Pancreas (tissue), 10 donors: Measurements from ENCODE around the gene BRMS1. TPM values are rescaled to one million over a fixed set of nuclear protein-coding genes. Genes with fewer than 3 reads are reported as not detected.

ENCODE experiments used
- ATAC-seq, 4 donors: fragments of 200-7000 bp; cut with Tn5 transposase; one replicate each; pipeline versions ENCODE4 v1.8.0 to v1.9.1; 2020; ENCODE audit warnings: mild to moderate bottlenecking in 4 of 4, moderate library complexity in 4 of 4
- DNase-seq, 6 donors: peaks; one replicate each; pipeline ENCODE4 v3.0.0-alpha.2; 2020
- FAIRE-seq: peaks from 2 replicates; lab custom pipeline; 2012; peaks lifted over from hg19 to GRCh38; lab: Jason Lieb, UNC
- H3K27ac ChIP-seq, 4 donors: fragments of 200-600 bp; sonication (generic); 1 replicate in 3 of 4; 2 replicates in 1 of 4; pipeline versions ENCODE4 v1.5.0 to v1.8.0; 2020
- H3K27me3 ChIP-seq, 4 donors: fragments of 200-600 bp; one replicate each; pipeline ENCODE4 v1.8.0; 2021
- H3K36me3 ChIP-seq, 3 donors: fragments of 200-600 bp; sonication (generic) in 1 of 3; one replicate each; pipeline versions ENCODE4 v1.5.0 to v1.8.0; 2020 to 2021
- H3K4me1 ChIP-seq, 3 donors: fragments of 200-600 bp; one replicate each; pipeline ENCODE4 v1.8.0; 2021
- H3K4me3 ChIP-seq, 4 donors: fragments of 200-600 bp; sonication (generic) in 2 of 4; one replicate each; pipeline versions ENCODE4 v1.5.0 to v1.8.0; 2020 to 2021
- H3K9me3 ChIP-seq, 4 donors: fragments of 200-600 bp; one replicate each; pipeline ENCODE4 v1.8.0; 2021
- WGBS, 2 donors: extraction: QIAGEN DNeasy Blood & Tissue Kit; methylation state at CpG; one replicate each; pipeline ENCODE4 v1.1.7; 2013; 5-methylcytosine and 5-hydroxymethylcytosine counted together
- intact Hi-C, 3 donors: fragments of 100-400 bp; cut with DNase I; formaldehyde crosslinking; loops; one replicate each; pipeline versions ENCODE4 v1.11.1 to v1.14.2; 2022
- polyA plus RNA-seq, 2 donors: library from polyadenylated mRNA; stranded (reverse); fragments of 200-250 nt; gene quantifications; one replicate each; pipeline ENCODE4 v1.2.3, GENCODE V29; 2013
- total RNA-seq, 6 donors: library from RNA; stranded (reverse); fragmentation: NEBNext Ultra II Directional in 4 of 6; extraction: Animal tissue kit (Norgen Biotek cat#: 25700) in 4 of 6; gene quantifications; one replicate each; pipeline versions ENCODE4 v1.2.1 to v1.2.4, GENCODE V29; 2021 to 2023
- TF ChIP-seq, protein P1 (sequence below), 4 donors: fragments of 200-600 bp; sonication (generic) in 3 of 4; IDR thresholded peaks; one replicate each; pipeline versions ENCODE4 v1.5.0 to v1.8.0; 2021; ENCODE audit warnings: antibody characterized with exemption in 4 of 4
- donor health status: healthy with polysubstance abuse.
- donor health status: DM: no; HTN: no; CAD: no; lungs with moderate emphysema.
- donor health status: DM: no; HTN: no; CAD: no.
- donor health status: control.
- donor health status: control.
- donor health status: Bipolar disorder and iron deficiency.
- donor health status: DM: yes; HTN: yes; CAD: no.
- donor health status: DM: no; HTN: no; CAD: no.
- donor health status: DM: no; HTN: no; CAD: no.
- donor health status: DM: yes; HTN: yes; CAD: no.

The BRMS1 gene
- total and polyA plus RNA-seq, 8 donors, result 14.3 to 65.0 (median 21.2) TPM

DNA sequence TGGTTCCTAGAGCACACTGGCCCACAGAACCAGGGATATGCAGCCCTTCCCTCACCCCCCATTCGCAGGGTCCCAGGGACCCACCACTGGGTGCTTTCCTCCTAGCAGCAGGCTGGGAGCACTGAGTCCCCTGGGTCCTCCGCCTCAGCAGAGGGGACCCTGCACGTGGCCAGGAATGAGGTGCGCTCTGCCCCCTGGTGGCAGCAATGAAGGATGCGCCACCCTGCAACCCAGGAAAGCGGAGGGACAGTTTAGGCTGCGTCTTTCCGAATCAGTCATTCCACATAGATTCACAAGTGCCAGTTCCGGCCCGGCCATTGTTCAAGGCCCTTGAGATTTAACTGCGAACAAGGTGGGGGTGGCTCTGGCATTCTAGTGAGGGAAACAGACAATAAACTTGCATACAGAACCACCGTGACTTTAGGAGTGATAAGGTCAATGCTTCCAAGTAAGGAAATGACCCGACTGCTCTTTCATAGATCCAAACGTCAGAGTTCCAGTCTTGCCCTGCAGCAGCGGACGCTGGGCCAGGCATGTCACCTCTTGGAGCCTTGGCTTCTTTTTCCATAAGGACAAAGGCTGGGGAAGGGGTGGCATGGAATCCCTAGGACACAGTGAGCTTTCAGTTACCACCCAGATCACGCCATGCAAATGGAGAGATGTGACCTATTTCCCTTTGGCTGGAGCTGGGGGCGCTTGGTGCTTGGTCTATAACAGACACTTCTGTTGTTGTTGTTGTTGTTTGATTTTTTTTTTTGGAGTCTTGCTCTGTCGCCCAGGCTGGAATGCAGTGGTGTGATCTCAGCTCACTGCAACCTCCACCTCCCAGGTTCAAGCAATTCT is 16.4 kb downstream of the BRMS1 start:
- intact Hi-C loops, result no loop called here
- Histone ChIP-seq H3K27ac (no peak overlapping the region), H3K4me1 (no peaks in the 10 kb centered on the region), H3K27me3 (no peaks in the 10 kb centered on the region), H3K36me3 (no peaks in the 10 kb centered on the region), H3K4me3 (no peak overlapping the region), H3K9me3 (no peaks in the 10 kb centered on the region)
- WGBS, 2 donors, result 9 to 12% methylated on average over 19 of the region's 19 CpGs
- peak; percentile 86 to 95 (median 92) for ATAC-seq
- TF ChIP-seq, protein P1, sequence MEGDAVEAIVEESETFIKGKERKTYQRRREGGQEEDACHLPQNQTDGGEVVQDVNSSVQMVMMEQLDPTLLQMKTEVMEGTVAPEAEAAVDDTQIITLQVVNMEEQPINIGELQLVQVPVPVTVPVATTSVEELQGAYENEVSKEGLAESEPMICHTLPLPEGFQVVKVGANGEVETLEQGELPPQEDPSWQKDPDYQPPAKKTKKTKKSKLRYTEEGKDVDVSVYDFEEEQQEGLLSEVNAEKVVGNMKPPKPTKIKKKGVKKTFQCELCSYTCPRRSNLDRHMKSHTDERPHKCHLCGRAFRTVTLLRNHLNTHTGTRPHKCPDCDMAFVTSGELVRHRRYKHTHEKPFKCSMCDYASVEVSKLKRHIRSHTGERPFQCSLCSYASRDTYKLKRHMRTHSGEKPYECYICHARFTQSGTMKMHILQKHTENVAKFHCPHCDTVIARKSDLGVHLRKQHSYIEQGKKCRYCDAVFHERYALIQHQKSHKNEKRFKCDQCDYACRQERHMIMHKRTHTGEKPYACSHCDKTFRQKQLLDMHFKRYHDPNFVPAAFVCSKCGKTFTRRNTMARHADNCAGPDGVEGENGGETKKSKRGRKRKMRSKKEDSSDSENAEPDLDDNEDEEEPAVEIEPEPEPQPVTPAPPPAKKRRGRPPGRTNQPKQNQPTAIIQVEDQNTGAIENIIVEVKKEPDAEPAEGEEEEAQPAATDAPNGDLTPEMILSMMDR (IDR thresholded peaks at IDR 0.05), result peak; percentile 87 to 97 (median 92)
- DNase-seq, result peak in 5 of 6 donors; percentile 60 to 87 (median 83)
- FAIRE-seq, result no peak

DNA sequence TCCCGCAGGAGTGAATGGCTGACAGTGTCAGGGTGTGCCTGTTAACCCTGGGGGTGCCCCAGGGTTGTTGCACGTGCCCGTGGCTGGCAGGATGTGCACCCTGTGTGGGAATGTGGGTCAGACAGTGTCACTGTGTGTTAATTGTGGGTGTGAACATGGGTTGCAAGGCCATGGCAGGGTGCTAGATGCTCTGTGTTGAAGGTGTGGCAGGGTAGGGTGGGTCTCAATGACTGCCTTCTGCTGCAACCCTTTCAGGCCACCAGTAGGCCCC is 16.9 kb downstream of the BRMS1 start:
- TF ChIP-seq, protein P1 (IDR thresholded peaks at IDR 0.05), result no peak
- Histone ChIP-seq H3K27me3 (no peaks in the 10 kb centered on the region), H3K4me1 (no peaks in the 10 kb centered on the region), H3K4me3 (no peak overlapping the region), H3K27ac (no peak overlapping the region), H3K36me3 (no peaks in the 10 kb centered on the region), H3K9me3 (no peaks in the 10 kb centered on the region)
- DNase-seq (peak in 1 of 6 donors; percentile 26), FAIRE-seq (no peak), ATAC-seq (peak in 1 of 4 donors; percentile 8)
- 57 to 73% methylated on average over 3 of the region's 3 CpGs for WGBS, 2 donors
- intact Hi-C loops, result no loop called here

DNA sequence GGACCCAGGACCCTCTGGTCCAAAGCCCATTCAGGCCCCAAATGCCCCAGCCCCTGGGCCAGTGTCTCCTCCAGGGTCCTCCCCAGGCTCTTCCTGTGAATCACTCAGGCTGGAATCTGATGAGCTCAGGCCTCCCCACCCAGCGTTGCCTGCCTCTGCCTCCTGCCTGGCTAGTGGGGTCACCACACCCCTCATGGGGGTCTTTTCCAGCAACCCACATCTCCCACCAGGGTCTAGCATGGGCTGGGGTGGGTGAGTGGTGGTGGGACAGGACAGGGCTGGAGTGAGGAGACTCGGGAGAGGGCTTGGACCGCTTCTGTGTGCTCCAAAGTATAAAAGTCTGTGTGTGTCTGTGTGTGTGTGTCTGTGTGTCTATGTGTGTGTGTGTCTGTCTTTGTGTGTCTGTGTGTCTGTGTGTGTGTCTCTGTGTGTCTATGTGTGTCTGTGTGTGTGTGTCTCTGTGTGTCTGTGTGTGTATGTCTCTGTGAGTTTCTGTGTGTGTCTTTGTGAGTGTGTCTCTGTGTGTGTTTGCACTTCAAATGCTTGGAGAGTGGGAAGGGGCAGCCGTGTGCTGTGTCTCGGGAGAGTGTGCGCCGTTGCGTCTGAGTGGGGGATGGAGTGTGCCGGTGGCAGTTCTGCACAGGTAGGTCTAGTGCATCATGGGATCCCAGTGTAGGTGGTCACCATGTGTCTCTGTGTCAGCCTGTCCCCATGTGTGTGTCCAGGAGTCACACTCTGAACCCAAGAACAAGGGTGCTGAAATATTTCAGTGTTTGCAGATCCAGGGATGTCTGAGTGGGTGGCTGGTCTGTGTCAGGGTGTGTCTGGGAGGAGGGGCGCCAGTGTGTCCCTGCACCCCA is 17.5 kb downstream of the BRMS1 start:
- FAIRE-seq, result no peak
- Histone ChIP-seq H3K4me1 (no peaks in the 10 kb centered on the region), H3K9me3 (no peaks in the 10 kb centered on the region), H3K36me3 (no peaks in the 10 kb centered on the region), H3K27ac (peak overlapping the region in 1 of 4 donors; percentile 12), H3K27me3 (no peaks in the 10 kb centered on the region), H3K4me3 (no peak overlapping the region)
- 77 to 82% methylated on average over 10 of the region's 10 CpGs for WGBS, 2 donors
- peak in 2 of 4 donors; percentile 13 to 22 for ATAC-seq
- DNase-seq, result peak in 1 of 6 donors; percentile 47
- TF ChIP-seq, protein P1 (IDR thresholded peaks at IDR 0.05), result no peak
- intact Hi-C loops, result no loop called here

DNA sequence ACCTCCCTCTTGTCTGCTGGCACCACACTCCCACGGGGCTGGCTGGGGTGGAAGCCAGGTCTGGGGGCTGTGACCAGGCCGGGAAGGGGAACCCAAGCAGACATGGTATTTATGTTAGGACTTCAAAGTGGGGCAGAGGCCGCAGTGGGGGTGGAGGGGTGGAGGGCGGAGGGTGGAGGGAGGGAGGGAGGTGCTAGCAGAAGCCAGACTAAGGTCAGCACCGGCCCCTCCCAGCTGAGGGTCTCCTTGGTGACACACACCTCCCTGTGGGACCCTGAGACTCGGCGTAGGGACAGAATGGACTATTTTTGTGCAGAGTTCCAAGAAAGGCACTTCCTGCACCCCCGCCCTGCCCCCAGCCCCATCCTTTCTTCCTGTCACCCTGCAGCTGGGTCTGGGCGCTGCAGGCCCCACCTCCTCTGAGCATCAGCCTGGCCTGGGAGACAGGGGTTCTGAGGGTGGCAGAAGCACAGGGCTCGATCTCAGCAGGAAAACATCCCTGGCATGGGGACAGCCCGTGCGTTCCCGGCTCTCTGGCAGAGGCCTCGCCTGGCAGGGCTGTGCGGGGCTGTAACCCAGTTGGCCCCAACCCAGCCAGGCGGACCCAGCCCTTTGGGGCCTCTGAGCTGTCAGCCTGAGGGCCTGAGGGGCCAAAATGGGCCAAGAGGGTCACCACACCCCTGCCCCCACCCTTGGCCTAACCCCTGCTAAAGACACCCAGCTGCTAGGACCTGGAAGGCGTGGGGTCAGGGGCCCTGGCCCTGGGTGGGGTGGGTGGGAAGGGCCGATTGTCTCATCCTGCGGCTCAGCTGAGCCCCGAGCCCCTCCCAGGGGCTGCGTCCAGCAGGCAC is 18.4 kb downstream of the BRMS1 start:
- peak in 1 of 4 donors; percentile 3 for ATAC-seq
- Histone ChIP-seq H3K4me1 (no peaks in the 10 kb centered on the region), H3K27ac (peak overlapping the region in 1 of 4 donors; percentile 12), H3K4me3 (no peak overlapping the region), H3K27me3 (no peaks in the 10 kb centered on the region), H3K9me3 (no peaks in the 10 kb centered on the region), H3K36me3 (no peaks in the 10 kb centered on the region)
- peak in 2 of 6 donors; percentile 53 to 69 for DNase-seq
- intact Hi-C loops, result no loop called here
- 63 to 65% methylated on average over 16 to 21 of the region's 21 CpGs for WGBS, 2 donors
- FAIRE-seq, result no peak
- TF ChIP-seq, protein P1 (IDR thresholded peaks at IDR 0.05), result no peak
